Caco-2 (cell line): Measurements from ENCODE around the gene RHOB. TPM values are rescaled to one million over a fixed set of nuclear protein-coding genes. Genes with fewer than 3 reads are reported as not detected.

ENCODE experiments used
- BruUV-seq: library from RNA; stranded (reverse); fragments of 400-500 nt; replicated peaks from 2 replicates; lab custom pipeline; 2021; lab: Mats Ljungman, UMichigan
- CTCF ChIA-PET: fragments of 300-600 bp; sonication (Branson Sonifier 250); formaldehyde crosslinking; loops from one replicate; lab custom pipeline; 2022; ENCODE audit warnings: antibody characterized with exemption; lab: Charles Lee
- POLR2A ChIA-PET: fragments of 300-600 bp; sonication (Branson Sonifier 250); formaldehyde crosslinking; loops from one replicate; lab custom pipeline; 2022; ENCODE audit warnings: antibody characterized with exemption; lab: Charles Lee
- DNase-seq, 2 experiments: peaks; one replicate each; pipeline versions ENCODE4 v3.0.0 to v3.0.0-alpha.2; 2020 to 2022
- H3K27me3 ChIP-seq: replicated peaks from 2 replicates; pipeline ENCODE4 v1.6.0; 2011; ENCODE audit warnings: low read length; ENCODE audit not compliant: control insufficient read depth, insufficient read depth
- H3K36me3 ChIP-seq: 2 replicates; pipeline ENCODE4 v1.5.1; 2011; ENCODE audit warnings: low read length; ENCODE audit not compliant: control insufficient read depth, insufficient read depth
- H3K4me1 ChIP-seq: fragments of 250-450 bp; sonication (Bioruptor Pico); 2 replicates; pipeline ENCODE4 v1.5.1; 2020; ENCODE audit warnings: mild to moderate bottlenecking
- H3K4me3 ChIP-seq: 2 replicates; pipeline ENCODE4 v1.5.1; 2011; ENCODE audit warnings: low read depth, mild to moderate bottlenecking, control low read depth, low read length
- H3K9me3 ChIP-seq: fragments of 250-450 bp; sonication (Bioruptor Pico); 2 replicates; pipeline ENCODE4 v1.5.1; 2020; ENCODE audit warnings: mild to moderate bottlenecking, moderate library complexity
- H3K27ac Mint-ChIP-seq: one replicate; pipeline ENCODE4 v1.8.0; 2022; ENCODE audit warnings: mixed read lengths; ENCODE audit not compliant: unreplicated experiment
- H3K27me3 Mint-ChIP-seq: one replicate; pipeline ENCODE4 v1.8.0; 2022; ENCODE audit warnings: mixed read lengths; ENCODE audit not compliant: insufficient read depth, unreplicated experiment
- H3K36me3 Mint-ChIP-seq: one replicate; pipeline ENCODE4 v1.8.0; 2022; ENCODE audit warnings: mild to moderate bottlenecking, mixed read lengths; ENCODE audit not compliant: insufficient read depth, unreplicated experiment
- H3K4me1 Mint-ChIP-seq: one replicate; pipeline ENCODE4 v1.8.0; 2022; ENCODE audit warnings: low read depth, mixed read lengths; ENCODE audit not compliant: unreplicated experiment
- H3K4me3 Mint-ChIP-seq: one replicate; pipeline ENCODE4 v1.8.0; 2022; ENCODE audit warnings: mild to moderate bottlenecking, moderate library complexity, mixed read lengths; ENCODE audit not compliant: unreplicated experiment
- H3K9me3 Mint-ChIP-seq: one replicate; pipeline ENCODE4 v1.8.0; 2022; ENCODE audit warnings: mixed read lengths; ENCODE audit not compliant: unreplicated experiment
- intact Hi-C: fragments of 100-400 bp; cut with micrococcal nuclease; formaldehyde crosslinking; loops from one replicate; pipeline ENCODE4 v1.10.0; 2022; ENCODE audit not compliant: unreplicated experiment
- total RNA-seq: library from RNA; stranded (reverse); gene quantifications from 2 replicates; pipeline ENCODE4 v1.2.3, GENCODE V29; 2022
- TF ChIP-seq, protein P1 (sequence below), 2 experiments: fragments of 200-600 bp in 1 of 2; IDR thresholded peaks; 1 replicate in 1 of 2; 2 replicates in 1 of 2; pipeline versions ENCODE4 v1.5.1 to v1.8.0; 2011 to 2022; ENCODE audit warnings: antibody characterized with exemption in 1 of 2, control low read depth in 1 of 2, inconsistent platforms in 1 of 2, low read depth in 1 of 2, low read length in 1 of 2, mild to moderate bottlenecking in 1 of 2, moderate library complexity in 1 of 2; ENCODE audit not compliant: insufficient read depth in 1 of 2, severe bottlenecking in 1 of 2, unreplicated experiment in 1 of 2

Gene RHOB
- total RNA-seq, 1 experiment from 2014 or later, result 20.8 TPM

DNA sequence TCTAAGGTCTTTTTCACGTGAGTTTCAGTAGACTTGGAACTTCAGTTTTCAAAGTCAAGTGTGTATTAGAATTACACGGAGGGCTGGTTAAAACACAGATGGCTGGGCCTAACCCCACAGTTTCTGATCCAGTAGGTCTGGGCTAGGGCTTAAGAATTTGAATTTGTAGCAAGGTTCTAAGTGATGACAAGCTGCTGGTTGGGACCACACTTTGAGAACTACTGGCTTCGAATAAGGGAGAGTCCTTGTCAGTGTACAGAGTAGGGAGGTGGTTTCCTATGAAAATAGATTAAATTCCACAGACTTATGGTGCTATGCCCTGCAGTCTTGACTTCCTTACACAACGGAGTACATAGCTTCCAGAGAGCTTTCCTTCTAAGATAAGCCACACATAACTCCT is 4.5 kb downstream of the RHOB start:
- H3K27ac Mint-ChIP-seq, result no peak overlapping the region
- H3K36me3 ChIP-seq, result no peaks in the 10 kb centered on the region
- no peaks in the 10 kb centered on the region for H3K27me3 ChIP-seq
- POLR2A ChIA-PET, result no interaction called here
- no peak overlapping the region for H3K4me3 Mint-ChIP-seq
- BruUV-seq, result no TSS peak
- no peaks in the 10 kb centered on the region for H3K9me3 ChIP-seq
- TF ChIP-seq, protein P1, sequence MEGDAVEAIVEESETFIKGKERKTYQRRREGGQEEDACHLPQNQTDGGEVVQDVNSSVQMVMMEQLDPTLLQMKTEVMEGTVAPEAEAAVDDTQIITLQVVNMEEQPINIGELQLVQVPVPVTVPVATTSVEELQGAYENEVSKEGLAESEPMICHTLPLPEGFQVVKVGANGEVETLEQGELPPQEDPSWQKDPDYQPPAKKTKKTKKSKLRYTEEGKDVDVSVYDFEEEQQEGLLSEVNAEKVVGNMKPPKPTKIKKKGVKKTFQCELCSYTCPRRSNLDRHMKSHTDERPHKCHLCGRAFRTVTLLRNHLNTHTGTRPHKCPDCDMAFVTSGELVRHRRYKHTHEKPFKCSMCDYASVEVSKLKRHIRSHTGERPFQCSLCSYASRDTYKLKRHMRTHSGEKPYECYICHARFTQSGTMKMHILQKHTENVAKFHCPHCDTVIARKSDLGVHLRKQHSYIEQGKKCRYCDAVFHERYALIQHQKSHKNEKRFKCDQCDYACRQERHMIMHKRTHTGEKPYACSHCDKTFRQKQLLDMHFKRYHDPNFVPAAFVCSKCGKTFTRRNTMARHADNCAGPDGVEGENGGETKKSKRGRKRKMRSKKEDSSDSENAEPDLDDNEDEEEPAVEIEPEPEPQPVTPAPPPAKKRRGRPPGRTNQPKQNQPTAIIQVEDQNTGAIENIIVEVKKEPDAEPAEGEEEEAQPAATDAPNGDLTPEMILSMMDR (IDR thresholded peaks at IDR 0.05; ENCODE audit: insufficient read depth in 1 of 2, low read depth in 1 of 2, low read length in 1 of 2, severe bottlenecking in 1 of 2, unreplicated experiment in 1 of 2), result no peak
- H3K36me3 Mint-ChIP-seq, result peaks cover 18% of the 10 kb centered on the region
- H3K27me3 Mint-ChIP-seq, result no peaks in the 10 kb centered on the region
- DNase-seq, result no peak
- peaks cover 21% of the 10 kb centered on the region for H3K4me1 ChIP-seq
- peaks cover 8% of the 10 kb centered on the region for H3K4me1 Mint-ChIP-seq
- intact Hi-C loops, result loop anchor here (2.0 kb wide), 1 partner anchor 73 kb away; no protein-coding TSS in a partner anchor
- CTCF ChIA-PET, result no interaction called here
- no peaks in the 10 kb centered on the region for H3K9me3 Mint-ChIP-seq
- no peak overlapping the region for H3K4me3 ChIP-seq

DNA sequence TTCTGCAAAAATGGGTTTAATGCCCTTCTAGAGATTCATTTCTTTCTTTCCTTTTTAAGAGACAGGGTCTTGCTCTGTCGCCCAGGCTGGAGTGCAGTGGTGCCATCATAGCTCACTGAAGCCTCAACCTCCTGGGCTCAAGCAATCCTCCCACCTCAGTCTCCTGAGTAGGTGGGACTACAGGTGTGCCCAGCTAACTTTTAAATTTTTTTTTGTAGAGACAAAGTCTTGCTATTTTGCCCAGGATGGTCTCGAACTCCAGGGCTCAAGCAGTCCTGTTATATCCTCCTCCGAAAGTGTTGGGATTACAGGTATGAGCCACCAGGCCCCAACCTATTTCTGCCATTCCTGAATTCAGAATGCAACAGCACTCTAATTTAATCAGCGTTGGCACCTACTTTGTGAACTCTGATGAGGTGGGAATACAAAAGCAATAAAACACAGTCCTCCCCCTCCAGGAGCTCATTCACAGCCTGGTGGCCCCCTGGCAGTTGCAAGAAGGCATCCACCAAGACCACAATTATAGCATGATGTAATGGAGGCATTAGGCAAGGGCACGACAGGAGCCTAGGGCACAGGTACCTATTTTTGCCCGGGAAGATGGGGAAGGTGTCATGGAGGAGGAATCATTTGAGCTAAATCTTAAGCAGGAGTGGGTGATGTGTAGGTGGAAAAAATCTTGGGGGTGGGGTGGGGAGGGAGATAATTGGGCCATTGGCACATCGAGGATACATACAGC is 5.1 kb downstream of the RHOB start:
- no peak for DNase-seq
- Mint-ChIP-seq H3K27me3 (no peaks in the 10 kb centered on the region), H3K4me1 (peaks cover 8% of the 10 kb centered on the region), H3K4me3 (no peak overlapping the region), H3K27ac (no peak overlapping the region), H3K9me3 (no peaks in the 10 kb centered on the region), H3K36me3 (peaks cover 12% of the 10 kb centered on the region)
- Histone ChIP-seq H3K36me3 (no peaks in the 10 kb centered on the region), H3K27me3 (no peaks in the 10 kb centered on the region), H3K4me3 (no peak overlapping the region), H3K9me3 (no peaks in the 10 kb centered on the region), H3K4me1 (peaks cover 21% of the 10 kb centered on the region)
- TF ChIP-seq, protein P1 (IDR thresholded peaks at IDR 0.05; ENCODE audit: insufficient read depth in 1 of 2, low read depth in 1 of 2, low read length in 1 of 2, severe bottlenecking in 1 of 2, unreplicated experiment in 1 of 2), result no peak
- BruUV-seq, result no TSS peak
- ChIA-PET POLR2A (no interaction called here), CTCF (interaction anchor here (0.6 to 1.3 kb wide), 3 partner anchors 73 to 511 kb away, joined by 3 read pairs; no protein-coding TSS in a partner anchor)
- intact Hi-C loops, result loop anchor here (2.0 kb wide), 1 partner anchor 73 kb away; no protein-coding TSS in a partner anchor

DNA sequence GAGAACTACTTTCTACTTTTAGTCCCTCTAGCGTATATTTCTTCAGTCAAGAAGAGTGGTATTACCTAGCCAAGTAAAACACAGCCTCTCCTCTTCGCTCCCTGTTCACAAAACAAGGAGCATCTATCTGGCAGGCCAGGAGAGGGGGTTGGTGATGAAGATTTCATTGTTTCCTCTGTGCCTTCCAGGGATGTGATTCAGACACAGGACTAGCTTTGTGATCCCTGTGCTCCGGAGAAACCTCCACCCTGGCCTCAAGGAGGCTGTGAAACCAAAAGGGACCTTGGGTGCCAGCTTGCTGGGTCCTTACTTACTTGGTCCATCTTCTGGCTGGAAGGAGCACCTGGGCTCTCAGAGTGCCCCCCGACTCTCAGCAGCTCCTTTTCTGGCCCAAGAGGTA is 5.7 kb downstream of the RHOB start:
- ChIA-PET CTCF (interaction anchor here (0.6 to 1.3 kb wide), 2 partner anchors 73 to 453 kb away, joined by 3 read pairs; no protein-coding TSS in a partner anchor), POLR2A (no interaction called here)
- no TSS peak for BruUV-seq
- Histone ChIP-seq H3K9me3 (no peaks in the 10 kb centered on the region), H3K27me3 (no peaks in the 10 kb centered on the region), H3K36me3 (no peaks in the 10 kb centered on the region), H3K4me3 (no peak overlapping the region), H3K4me1 (peaks cover 21% of the 10 kb centered on the region)
- TF ChIP-seq, protein P1 (IDR thresholded peaks at IDR 0.05; ENCODE audit: insufficient read depth in 1 of 2, low read depth in 1 of 2, low read length in 1 of 2, severe bottlenecking in 1 of 2, unreplicated experiment in 1 of 2), result no peak
- Mint-ChIP-seq H3K4me1 (peaks cover 8% of the 10 kb centered on the region), H3K27me3 (no peaks in the 10 kb centered on the region), H3K27ac (no peak overlapping the region), H3K9me3 (no peaks in the 10 kb centered on the region), H3K36me3 (peaks cover 7% of the 10 kb centered on the region), H3K4me3 (no peak overlapping the region)
- no peak for DNase-seq
- intact Hi-C loops, result no loop called here
